Mesenchymal stem cell (in vitro differentiated cells and primary cell): ENCODE results near the gene RSRP1.
"Not testable (repeated sequence)": the region's sequence is repeated elsewhere in the genome, so short reads cannot be mapped to it uniquely, and the experiment has no call there.

Source experiments
- DNase-seq: peaks from one replicate; pipeline ENCODE4 v3.0.0-alpha.2; 2013
- H2AFZ ChIP-seq: one replicate; pipeline ENCODE4 v1.6.1; 2013; ENCODE audit warnings: low read depth, mild to moderate bottlenecking, control low read depth, inconsistent platforms, low read length, moderate library complexity
- H2AK5ac ChIP-seq: 2 replicates; pipeline ENCODE4 v1.6.1; 2013; ENCODE audit warnings: low read length, moderate library complexity, mild to moderate bottlenecking, inconsistent platforms; ENCODE audit not compliant: severe bottlenecking
- H2BK120ac ChIP-seq: one replicate; pipeline ENCODE4 v1.6.1; 2013; ENCODE audit warnings: low read depth, mild to moderate bottlenecking, inconsistent platforms, low read length, moderate library complexity
- H2BK12ac ChIP-seq, 2 experiments: one replicate each; pipeline ENCODE4 v1.6.1; 2013; ENCODE audit warnings: inconsistent platforms in 2 of 2, low read length in 2 of 2, mild to moderate bottlenecking in 2 of 2, moderate library complexity in 2 of 2, control low read depth in 1 of 2
- H2BK15ac ChIP-seq: one replicate; pipeline ENCODE4 v1.6.1; 2013; ENCODE audit warnings: mild to moderate bottlenecking, low read depth, inconsistent platforms; ENCODE audit not compliant: poor library complexity, severe bottlenecking
- H2BK5ac ChIP-seq: 2 replicates; pipeline ENCODE4 v1.6.1; 2013; ENCODE audit warnings: low read depth, mild to moderate bottlenecking, low read length, control low read depth, inconsistent platforms; ENCODE audit not compliant: poor library complexity, severe bottlenecking
- H3K14ac ChIP-seq, 2 experiments: one replicate each; pipeline ENCODE4 v1.6.1; 2013; ENCODE audit warnings: inconsistent platforms in 2 of 2, low read length in 2 of 2, control low read depth in 1 of 2, mild to moderate bottlenecking in 1 of 2, moderate library complexity in 1 of 2
- H3K18ac ChIP-seq, 2 experiments: one replicate each; pipeline ENCODE4 v1.6.1; 2013; ENCODE audit warnings: inconsistent platforms in 2 of 2, low read length in 2 of 2, control low read depth in 1 of 2, low read depth in 1 of 2, mild to moderate bottlenecking in 1 of 2
- H3K23ac ChIP-seq, 2 experiments: one replicate each; pipeline ENCODE4 v1.6.1; 2013; ENCODE audit warnings: inconsistent platforms in 2 of 2, low read length in 2 of 2, mild to moderate bottlenecking in 2 of 2, moderate library complexity in 2 of 2, control low read depth in 1 of 2
- H3K27ac ChIP-seq: 2 replicates; pipeline ENCODE4 v1.5.1; 2013; ENCODE audit warnings: mild to moderate bottlenecking, moderate library complexity, low read length, control low read depth, inconsistent platforms; ENCODE audit not compliant: poor library complexity, severe bottlenecking
- H3K27me3 ChIP-seq, 2 experiments: 2 replicates each; pipeline versions ENCODE4 v1.6.1 to v1.7.0; 2013; ENCODE audit warnings: low read length in 2 of 2, mild to moderate bottlenecking in 2 of 2, moderate library complexity in 2 of 2, control low read depth in 1 of 2, inconsistent platforms in 1 of 2; ENCODE audit not compliant: control insufficient read depth in 1 of 2, insufficient read depth in 1 of 2
- H3K36me3 ChIP-seq, 2 experiments: 2 replicates each; pipeline versions ENCODE4 v1.6.1 to v1.7.0; 2013; ENCODE audit warnings: low read length in 2 of 2, control low read depth in 1 of 2, inconsistent platforms in 1 of 2, low read depth in 1 of 2, mild to moderate bottlenecking in 1 of 2; ENCODE audit not compliant: insufficient read depth in 2 of 2, control insufficient read depth in 1 of 2
- H3K4ac ChIP-seq, 2 experiments: one replicate each; pipeline ENCODE4 v1.6.1; 2013; ENCODE audit warnings: inconsistent platforms in 2 of 2, low read length in 2 of 2, mild to moderate bottlenecking in 2 of 2, moderate library complexity in 2 of 2, control low read depth in 1 of 2, low read depth in 1 of 2
- H3K4me1 ChIP-seq: 2 replicates; pipeline ENCODE4 v1.6.1; 2013; ENCODE audit warnings: low read depth, low read length, control low read depth; ENCODE audit not compliant: control insufficient read depth, insufficient read depth
- H3K4me2 ChIP-seq: 2 replicates; pipeline ENCODE4 v1.6.1; 2013; ENCODE audit warnings: low read length, mild to moderate bottlenecking, inconsistent platforms; ENCODE audit not compliant: poor library complexity, severe bottlenecking
- H3K4me3 ChIP-seq, 2 experiments: 2 replicates each; pipeline versions ENCODE4 v1.5.1 to v1.7.0; 2013; ENCODE audit warnings: low read length in 2 of 2, mild to moderate bottlenecking in 2 of 2, control low read depth in 1 of 2, low read depth in 1 of 2; ENCODE audit not compliant: insufficient read depth in 1 of 2
- H3K79me1 ChIP-seq: replicated peaks from 2 replicates; pipeline ENCODE4 v1.6.1; 2013; ENCODE audit warnings: mild to moderate bottlenecking, control low read depth, low read length, inconsistent platforms; ENCODE audit not compliant: poor library complexity, severe bottlenecking
- H3K9ac ChIP-seq: 2 replicates; pipeline ENCODE4 v1.7.0; 2013; ENCODE audit warnings: mild to moderate bottlenecking, low read length, moderate library complexity
- H3K9me3 ChIP-seq: 2 replicates; pipeline ENCODE4 v1.7.0; 2013; ENCODE audit warnings: mild to moderate bottlenecking, low read length; ENCODE audit not compliant: control insufficient read depth
- H4K8ac ChIP-seq: one replicate; pipeline ENCODE4 v1.6.1; 2013; ENCODE audit warnings: inconsistent platforms, mild to moderate bottlenecking, low read length, moderate library complexity
- H4K91ac ChIP-seq: one replicate; pipeline ENCODE4 v1.6.1; 2013; ENCODE audit warnings: mild to moderate bottlenecking, low read length, inconsistent platforms
- WGBS: methylation state at CpG from one replicate; pipeline ENCODE4 v1.1.7; 2013; ENCODE audit warnings: mixed read lengths; 5-methylcytosine and 5-hydroxymethylcytosine counted together

RSRP1 gene

GRCh38 chr1:25266554-25267287 lies 19.5 kb upstream of the RSRP1 start:
- not testable (repeated sequence) for H3K23ac ChIP-seq

GRCh38 chr1:25260336-25260735 lies 13.1 kb upstream of the RSRP1 start:
- DNase-seq, H2BK5ac ChIP-seq, H3K9me3 ChIP-seq, H3K27ac ChIP-seq, H2AFZ ChIP-seq, H3K4me3 ChIP-seq, H3K4me1 ChIP-seq, H2AK5ac ChIP-seq, H3K4ac ChIP-seq, H3K23ac ChIP-seq, H3K4me2 ChIP-seq, H2BK120ac ChIP-seq, H2BK12ac ChIP-seq, H2BK15ac ChIP-seq, H3K27me3 ChIP-seq, H3K36me3 ChIP-seq, H4K8ac ChIP-seq, H3K14ac ChIP-seq, H4K91ac ChIP-seq, H3K18ac ChIP-seq: not testable (repeated sequence)
- H3K9ac ChIP-seq, result peak overlapping the region; percentile 44
- 92% methylated on average over 3 of the region's 3 CpGs for WGBS
- peaks cover 12% of the 10 kb centered on the region for H3K79me1 ChIP-seq

More at GRCh38 chr1:25266554-25267287, 19.5 kb upstream of the RSRP1 start:
- not testable (repeated sequence) for H2AFZ ChIP-seq, H3K27me3 ChIP-seq, H4K8ac ChIP-seq, H2BK5ac ChIP-seq, H4K91ac ChIP-seq, H2AK5ac ChIP-seq, H2BK15ac ChIP-seq, H3K9me3 ChIP-seq, H3K14ac ChIP-seq, H3K36me3 ChIP-seq, H3K4ac ChIP-seq, H2BK120ac ChIP-seq, H2BK12ac ChIP-seq, H3K27ac ChIP-seq, H3K4me1 ChIP-seq, DNase-seq, H3K79me1 ChIP-seq
- Histone ChIP-seq H3K4me3 (peak overlapping the region; percentile 54 to 55), H3K18ac (peak overlapping the region in 1 of 2 experiments; percentile 48), H3K9ac (peak overlapping the region; percentile 66), H3K4me2 (peak overlapping the region; percentile 87)
- WGBS, result under 1% methylated on average over 10 of the region's 45 CpGs

DNA sequence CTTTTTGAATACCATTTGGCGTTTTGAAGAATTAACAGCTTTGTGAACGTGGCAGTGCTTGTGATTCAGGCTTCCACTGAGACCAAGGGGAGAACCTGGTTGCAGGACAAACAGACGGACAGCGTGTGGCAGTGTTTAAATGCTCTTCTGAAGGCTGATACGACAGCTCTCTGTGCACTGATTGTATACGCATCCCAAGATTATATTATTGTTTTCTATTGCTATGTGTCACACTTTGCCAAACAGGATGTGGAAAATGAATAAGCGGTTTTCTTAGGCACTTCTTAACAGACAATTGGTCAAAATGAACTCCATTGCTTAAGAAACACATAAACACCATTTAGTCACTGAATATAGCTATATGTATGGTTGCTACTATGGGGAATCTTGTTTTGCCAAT lies 12.6 kb upstream of the RSRP1 start:
- H2AFZ ChIP-seq, H3K18ac ChIP-seq, H3K9me3 ChIP-seq, H3K23ac ChIP-seq, H2BK5ac ChIP-seq, H2BK120ac ChIP-seq, H2BK12ac ChIP-seq, H4K91ac ChIP-seq, H3K4me3 ChIP-seq, H4K8ac ChIP-seq, H3K36me3 ChIP-seq, H2AK5ac ChIP-seq, H3K27me3 ChIP-seq, H3K4me1 ChIP-seq, H3K27ac ChIP-seq, H2BK15ac ChIP-seq, H3K14ac ChIP-seq, H3K4ac ChIP-seq, H3K4me2 ChIP-seq: not testable (repeated sequence)
- Histone ChIP-seq H3K9ac (peak overlapping the region; percentile 44), H3K79me1 (peaks cover 13% of the 10 kb centered on the region)
- peak; percentile 57 for DNase-seq
- WGBS, result no CpG with 5 or more reads among the region's 7 CpGs

DNA sequence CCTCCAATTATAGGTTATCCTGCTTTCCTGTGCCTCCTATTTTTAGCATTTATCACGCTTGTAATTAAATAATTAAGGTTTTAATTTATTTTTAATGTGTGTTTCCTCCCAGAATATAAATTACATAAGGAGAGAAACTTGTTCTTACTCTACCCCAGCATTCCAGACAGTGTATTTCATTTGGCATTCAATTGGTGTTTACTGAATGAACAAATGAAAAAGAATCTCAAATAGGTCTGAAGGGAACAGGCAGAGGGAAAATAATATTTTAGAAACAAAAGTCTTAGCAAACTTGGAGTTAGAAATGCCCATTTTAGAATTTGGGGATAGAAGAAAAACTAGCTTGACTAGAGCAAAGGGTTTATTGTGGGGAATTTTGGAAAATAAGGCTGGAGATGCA lies 9.9 kb upstream of the RSRP1 start:
- DNase-seq, result no peak
- Histone ChIP-seq H3K36me3 (no peaks in the 10 kb centered on the region), H2BK12ac (no peak overlapping the region), H2BK15ac (no peak overlapping the region), H3K4me1 (no peaks in the 10 kb centered on the region), H3K9me3 (no peaks in the 10 kb centered on the region), H3K23ac (no peak overlapping the region), H3K18ac (no peak overlapping the region), H4K8ac (no peak overlapping the region), H3K4ac (no peak overlapping the region), H2BK120ac (no peak overlapping the region), H2AFZ (no peak overlapping the region), H3K27ac (no peak overlapping the region), H3K14ac (no peak overlapping the region), H3K27me3 (no peaks in the 10 kb centered on the region), H2AK5ac (no peak overlapping the region), H3K9ac (no peak overlapping the region), H3K79me1 (peaks cover 17% of the 10 kb centered on the region), H3K4me2 (no peak overlapping the region), H3K4me3 (no peak overlapping the region), H2BK5ac (no peak overlapping the region), H4K91ac (no peak overlapping the region)
- WGBS, result no CpG with 5 or more reads among the region's 1 CpG
